Activated CD8-positive, alpha-beta memory T cell treated with anti-CD3 and anti-CD28 coated beads for 48 hours (primary cell): ENCODE data around the gene ANO7.

Source experiments
- DNase-seq, 3 experiments: peaks; one replicate each; pipeline ENCODE4 v3.0.0-alpha.2; 2020; ENCODE audit warnings: low read depth in 2 of 3, low spot score in 2 of 3

The ANO7 gene

GRCh38 chr2:241188361-241189092, at the start of gene ANO7:
TSS of gene ANO7 (plus strand) at chr2:241188677. CDS start at chr2:241190064, 1,387 bp downstream.
- no peak for DNase-seq

GRCh38 chr2:241139531-241140444, 48.7 kb upstream of the ANO7 start:
- no peak for DNase-seq

- DNase-seq = no peak
Observed at GRCh38 chr2:241140445-241140840, 48.0 kb upstream of the ANO7 start.

- no peak for DNase-seq
Observed at GRCh38 chr2:241141214-241141770, 47.2 kb upstream of the ANO7 start.

DNA sequence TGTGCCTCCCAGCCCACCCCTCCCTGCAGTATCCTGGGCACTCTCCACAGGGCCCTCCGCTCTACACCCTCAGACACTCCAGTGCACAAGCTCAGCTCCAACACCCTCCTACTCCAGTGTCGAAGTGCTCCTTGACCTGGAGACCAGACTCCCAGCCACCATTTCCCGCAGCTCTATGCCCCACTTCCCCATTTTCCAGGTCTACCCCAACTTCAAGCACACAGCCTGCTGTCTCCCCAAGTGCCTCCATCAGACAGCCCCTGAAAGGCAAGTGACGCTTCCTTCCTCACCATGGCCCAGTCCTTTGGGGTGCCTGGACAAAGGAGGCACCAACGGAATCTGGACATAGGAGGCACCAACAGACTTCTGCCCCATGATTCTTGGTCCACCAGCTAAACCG, 46.4 kb upstream of the ANO7 start:
- DNase-seq = no peak

DNA sequence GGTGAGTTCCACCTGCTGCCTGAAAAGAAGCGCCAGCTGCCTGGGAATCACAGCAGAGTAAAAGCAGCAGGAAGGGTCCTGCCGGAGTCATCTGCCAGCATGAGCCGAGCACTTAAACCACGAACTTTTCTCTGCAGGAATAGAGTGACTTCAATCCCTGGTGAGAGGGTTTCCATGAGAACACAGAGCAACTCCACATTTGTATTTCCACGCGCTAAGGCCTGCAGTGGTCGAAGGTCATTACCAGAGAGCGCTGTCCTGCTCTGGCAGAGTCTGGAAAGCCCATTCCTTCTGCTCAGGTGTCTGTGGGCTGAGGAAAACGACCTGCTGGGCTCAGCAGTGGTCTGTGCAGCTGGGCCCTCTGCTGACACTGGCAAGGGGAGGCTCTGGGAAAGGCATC, 45.9 kb upstream of the ANO7 start:
- no peak for DNase-seq

- no peak for DNase-seq
Observed at GRCh38 chr2:241146286-241146685, 42.2 kb upstream of the ANO7 start.

- DNase-seq = no peak
Observed at GRCh38 chr2:241147336-241147735, 41.1 kb upstream of the ANO7 start.

DNA sequence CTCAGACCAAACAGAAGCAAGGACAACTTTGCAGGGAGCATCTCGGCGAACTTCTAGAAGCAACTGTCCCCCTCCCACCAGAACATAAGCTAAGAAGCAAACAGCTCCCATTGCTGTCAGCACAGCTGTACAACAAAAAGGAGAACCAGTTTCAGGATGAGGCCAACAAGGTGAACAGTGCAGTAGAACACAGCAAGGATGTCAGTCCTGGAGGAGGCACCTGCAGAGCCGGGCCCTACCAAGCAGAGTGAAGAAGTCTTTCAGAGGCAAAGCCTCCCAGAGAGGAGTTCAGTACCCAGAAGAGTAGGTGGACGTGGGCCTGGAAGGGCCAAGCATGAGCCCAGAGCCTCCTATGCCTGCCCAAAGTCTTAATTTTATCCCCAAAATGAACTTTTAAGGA, 40.2 kb upstream of the ANO7 start:
- DNase-seq = no peak

DNA sequence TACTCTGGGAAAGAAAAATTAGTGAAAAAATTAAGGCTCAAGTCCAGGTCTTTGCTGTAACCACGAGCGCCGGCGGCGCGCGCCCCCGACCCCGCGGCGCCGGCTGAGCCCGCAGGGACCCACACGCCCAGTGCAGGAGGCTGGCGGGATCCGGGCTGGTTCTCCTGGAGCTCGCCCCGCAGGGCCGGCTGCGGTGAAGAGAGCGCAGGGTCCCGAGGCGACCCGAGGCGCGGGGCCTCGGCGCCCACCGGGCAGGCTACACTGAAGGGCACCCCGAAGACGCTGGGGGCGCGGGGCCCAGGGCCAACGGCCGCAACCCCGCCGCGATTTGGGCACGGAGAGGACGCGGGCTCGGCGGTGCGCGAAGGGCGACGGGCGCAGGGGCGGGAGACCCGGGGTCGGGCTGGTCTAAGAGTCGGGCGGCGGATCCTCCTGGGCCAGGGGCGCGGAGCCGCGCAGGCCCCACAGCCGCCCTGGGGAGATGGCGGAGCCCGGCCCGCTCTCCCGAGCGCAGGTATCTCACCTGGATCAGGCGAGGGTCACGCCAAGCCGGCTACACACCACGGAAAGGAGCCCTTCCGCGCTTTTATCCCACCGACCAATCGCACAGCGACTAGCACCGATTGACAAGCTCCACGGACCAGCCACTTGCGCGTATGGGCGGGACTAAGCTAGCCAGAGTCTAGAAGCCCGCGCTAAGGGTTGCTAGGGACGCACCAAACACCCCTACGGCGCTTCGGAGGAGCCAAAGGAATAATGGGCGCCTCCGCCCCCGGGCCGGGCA, 39.4 kb upstream of the ANO7 start, which contains the start of gene PASK:
Gene PASK (minus strand): TSS at position 582 of the 784 bp plus-strand sequence. CDS start 6,440 bp downstream, outside the sequence.
- DNase-seq = peak; percentile 71 to 88 (median 80)

DNA sequence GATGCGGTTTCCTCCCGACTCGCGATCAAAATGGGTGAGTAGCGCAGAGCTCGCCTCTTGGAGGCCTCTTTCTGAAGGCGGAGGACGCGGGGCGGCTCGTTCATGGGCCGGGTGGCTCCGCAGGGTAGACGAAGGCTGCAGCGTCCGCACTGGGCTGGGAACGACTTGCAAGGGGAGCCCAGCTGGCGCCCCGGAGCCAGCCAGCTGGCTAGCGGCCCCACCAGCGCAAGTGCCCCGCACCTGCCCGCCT, 38.9 kb upstream of the ANO7 start:
- DNase-seq = no peak

DNA sequence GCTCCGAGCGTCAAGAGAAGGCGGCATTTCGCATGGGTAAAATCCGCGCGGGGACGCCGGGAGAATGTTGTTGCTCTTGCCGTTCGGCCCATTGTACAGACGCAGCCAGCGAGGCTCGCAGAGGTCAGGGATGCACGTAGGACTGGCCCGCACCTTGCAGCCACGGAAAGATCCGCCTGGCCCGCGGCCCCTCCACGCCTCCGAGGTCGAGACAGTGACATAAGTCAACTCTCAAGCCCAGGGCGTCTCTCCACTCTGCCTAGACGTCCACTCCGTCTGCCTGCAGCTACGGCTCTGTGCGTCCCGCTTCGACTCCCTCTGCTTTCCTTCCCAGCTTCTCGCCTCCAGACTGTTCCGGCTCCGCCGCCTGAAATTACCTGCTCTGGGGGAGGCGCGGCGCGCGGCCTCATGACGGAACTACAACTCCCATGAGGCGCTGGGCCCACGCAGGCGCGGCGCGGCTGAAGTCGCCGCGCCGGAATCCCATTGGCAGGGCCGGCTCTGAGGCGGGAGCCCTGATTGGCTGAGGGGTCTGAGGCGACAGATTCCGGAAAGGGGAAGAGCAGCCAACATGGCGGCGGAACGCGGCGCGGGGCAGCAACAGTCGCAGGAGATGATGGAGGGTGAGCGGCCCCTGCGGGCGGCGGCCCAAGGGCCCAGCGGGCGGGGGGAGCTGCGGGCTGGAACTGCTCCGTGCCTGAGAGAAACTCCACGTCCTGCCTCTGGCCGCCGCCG, 38.4 kb upstream of the ANO7 start, which contains the start of gene PPP1R7:
Gene PPP1R7 (plus strand): TSS at position 543 of the 735 bp plus-strand sequence. CDS start 29 bp downstream, at position 572.
- DNase-seq = peak; percentile 82 to 93 (median 83)

DNA sequence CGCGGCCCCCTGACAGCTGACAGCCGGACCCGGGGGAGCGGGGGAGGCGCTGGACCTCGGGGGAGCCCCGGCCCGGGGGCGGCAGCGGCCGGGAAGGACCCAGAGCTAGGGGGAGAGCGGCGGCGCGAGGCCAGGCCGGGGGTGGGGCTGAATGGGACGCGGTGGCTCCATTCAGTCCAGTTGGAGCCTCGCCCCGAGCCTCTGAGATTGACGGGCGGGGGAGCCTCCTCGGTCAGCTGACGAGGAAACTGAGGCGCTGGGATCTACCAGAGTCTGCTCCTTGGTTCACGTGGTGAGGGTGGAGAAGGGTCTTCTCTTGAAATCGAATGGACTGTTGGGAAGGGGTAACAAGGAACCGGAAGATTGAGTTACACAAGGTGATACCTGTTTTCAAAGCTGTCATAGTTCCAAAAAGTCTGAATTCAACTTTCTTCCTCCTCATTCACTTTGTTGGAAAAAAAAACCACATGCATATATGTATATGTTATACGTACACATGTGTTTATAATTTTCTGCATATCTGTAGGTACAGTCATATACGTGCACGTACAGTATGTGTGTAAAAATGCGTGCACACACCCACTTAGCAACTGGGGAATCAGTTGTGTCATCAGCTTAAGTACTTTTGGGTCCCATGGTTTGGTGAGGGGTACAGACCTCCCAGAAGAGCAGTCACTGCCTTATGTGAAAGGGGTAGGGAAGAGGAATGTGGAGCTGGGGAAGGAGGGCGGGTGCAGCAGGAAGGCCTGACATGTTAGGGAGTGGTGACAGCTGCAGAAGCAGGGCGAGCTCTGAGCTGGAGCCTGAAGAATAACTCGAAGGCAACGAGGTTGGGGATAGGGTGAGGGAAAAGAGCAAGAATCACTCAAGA, 37.6 kb upstream of the ANO7 start:
- DNase-seq = no peak

DNA sequence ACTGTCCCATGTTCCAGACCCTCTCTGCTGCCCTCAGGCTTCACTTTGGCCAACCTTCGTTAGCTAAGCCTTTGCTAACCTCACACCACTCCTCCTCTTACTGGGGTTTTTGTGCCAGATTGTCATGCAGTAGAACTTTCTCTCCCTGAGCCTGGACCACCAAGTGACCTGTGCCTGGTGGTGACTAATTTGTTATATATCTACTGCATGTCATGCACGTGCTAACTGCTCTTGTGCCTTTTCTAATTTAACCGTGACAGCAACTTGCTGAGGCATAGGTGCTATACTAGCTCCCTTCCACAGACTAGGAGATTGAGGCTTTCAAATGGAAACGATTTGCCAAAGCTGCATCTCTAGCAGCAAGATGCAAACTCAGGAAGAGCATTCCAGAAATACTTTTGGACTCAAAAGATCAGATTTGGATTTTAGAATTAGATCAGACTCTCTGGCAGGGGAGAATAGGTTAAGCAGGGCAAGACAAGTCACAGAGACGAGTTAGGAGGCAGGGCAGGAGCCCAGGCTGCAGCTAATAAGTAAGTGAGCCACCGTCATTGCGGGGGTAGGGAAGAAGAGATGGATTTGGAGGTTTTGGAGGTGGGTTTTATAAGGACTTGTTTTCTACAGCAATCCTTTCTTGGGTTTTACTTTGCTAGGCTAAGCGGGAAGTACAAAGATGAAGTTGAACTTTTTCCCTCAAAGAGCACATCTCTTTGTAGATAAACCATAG, 36.4 kb upstream of the ANO7 start:
- no peak for DNase-seq

GRCh38 chr2:241153616-241154015, 34.9 kb upstream of the ANO7 start:
- DNase-seq = no peak

DNA sequence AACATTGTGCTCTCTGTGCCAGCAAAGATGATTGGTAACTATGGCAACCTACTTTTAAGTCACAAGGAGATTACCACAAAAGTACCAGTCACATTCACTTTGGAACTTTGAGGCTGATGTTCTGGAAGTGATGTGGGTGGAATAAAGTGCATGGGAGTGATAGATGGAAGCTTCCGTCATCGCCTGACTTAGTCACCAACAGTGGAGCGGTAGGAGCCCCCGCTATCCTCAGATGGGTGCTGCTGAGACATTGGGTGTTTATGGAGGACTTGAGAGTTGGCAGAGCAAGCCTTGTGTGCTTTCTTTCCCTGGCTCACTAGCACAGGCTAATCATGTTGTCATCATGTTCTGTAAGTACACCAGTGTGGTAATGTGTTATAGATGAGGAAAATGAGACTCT, 33.6 kb upstream of the ANO7 start:
- no peak for DNase-seq

- no peak for DNase-seq
Observed at GRCh38 chr2:241155936-241156335, 32.5 kb upstream of the ANO7 start.

GRCh38 chr2:241156971-241157441, 31.5 kb upstream of the ANO7 start:
- DNase-seq = no peak
